GM21825 (cell line): ENCODE measurements around the gene OR52A5.
A peak's percentile ranks its signal among the peaks of the same experiment; 100 is the strongest.
"Not testable (repeated sequence)": the region's sequence is repeated elsewhere in the genome, so short reads cannot be mapped to it uniquely, and the experiment has no call there.

Experiments used
- ATAC-seq: cut with Tn5 transposase; IDR thresholded peaks from one replicate; pipeline ENCODE4 v1.9.1; 2021; ENCODE audit warnings: mild to moderate bottlenecking, moderate library complexity; ENCODE audit not compliant: unreplicated experiment

Gene OR52A5

DNA sequence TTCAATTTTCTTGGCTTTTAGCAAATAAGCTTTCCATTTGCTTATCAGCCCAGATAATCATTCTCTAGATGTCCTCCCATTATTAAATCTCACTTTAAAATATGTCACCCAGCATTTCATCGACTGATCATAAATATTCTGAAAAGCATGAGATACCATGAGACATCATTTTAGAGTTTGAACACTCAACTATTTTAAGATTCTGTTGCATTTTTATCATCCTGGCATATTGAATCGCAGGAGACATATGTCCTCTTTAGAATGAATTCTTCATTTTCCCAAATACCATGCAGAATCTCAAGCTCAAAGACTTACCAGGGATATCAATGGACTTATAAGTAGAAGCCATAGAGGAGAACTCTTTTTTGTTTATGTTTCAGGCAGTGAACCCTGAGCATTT lies at the start of gene OR52A5:
Gene OR52A5 (minus strand): TSS at position 361 of the 400 bp plus-strand sequence. CDS start 5,714 bp downstream, outside the sequence.
- ATAC-seq: no peak

- ATAC-seq: no peak
Measured at GRCh38 chr11:5178046-5178837, 40.1 kb upstream of the OR52A5 start.

DNA sequence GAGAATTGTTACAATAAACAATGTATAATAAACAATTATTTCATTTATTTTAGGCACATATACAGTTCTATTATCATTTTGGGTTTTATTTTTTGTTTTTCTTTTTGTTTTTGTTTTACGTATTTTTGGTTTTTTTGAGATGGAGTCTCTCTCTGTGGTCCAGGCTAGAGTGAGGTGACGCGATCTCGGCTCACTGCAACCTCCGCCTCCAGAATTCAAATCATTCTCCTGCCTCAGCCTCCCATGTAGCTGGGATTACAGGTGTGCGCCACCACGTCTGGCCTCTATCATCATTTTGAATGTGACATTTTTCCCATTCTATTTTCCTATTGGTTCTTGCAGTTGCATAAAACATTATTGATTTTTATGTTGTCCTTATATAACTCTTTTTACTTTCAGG lies 36.8 kb upstream of the OR52A5 start:
- ATAC-seq: no peak

DNA sequence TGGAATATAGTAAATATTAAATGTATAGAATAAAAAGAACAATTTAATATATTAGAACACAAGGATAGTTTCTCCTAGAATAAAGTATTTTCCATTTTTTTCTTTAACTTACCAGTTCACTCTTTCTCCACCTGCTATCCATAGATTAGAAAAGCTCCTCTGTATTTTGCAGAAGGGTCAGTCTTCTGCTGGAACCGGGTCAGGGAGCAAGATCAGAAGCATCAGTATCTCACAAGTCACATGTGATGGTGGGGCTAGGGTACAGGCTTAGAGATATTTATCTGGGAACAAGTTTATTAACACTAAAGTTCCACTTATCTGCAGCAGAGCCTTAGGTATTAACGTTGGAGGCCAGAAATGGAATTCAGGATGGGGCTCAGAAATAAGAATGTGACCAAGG lies 33.7 kb upstream of the OR52A5 start:
- ATAC-seq: no peak

DNA sequence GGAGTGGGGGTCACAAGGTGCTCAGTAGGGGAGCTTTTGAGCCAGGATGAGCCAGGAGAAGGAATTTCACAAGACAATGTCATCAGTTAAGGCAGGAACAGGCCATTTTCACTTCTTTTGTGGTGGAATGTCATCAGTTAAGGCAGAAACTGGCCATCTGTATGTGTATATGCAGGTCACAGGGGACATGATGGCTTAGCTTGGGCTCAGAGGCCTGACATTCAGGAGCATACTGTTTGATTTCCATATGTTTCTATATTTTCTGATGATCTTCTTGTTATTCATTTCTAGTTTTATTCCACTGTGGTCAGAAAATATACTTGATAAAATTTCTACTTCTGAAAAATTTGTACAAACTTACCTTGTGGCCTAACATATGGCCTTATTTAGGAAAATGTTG lies 27.7 kb upstream of the OR52A5 start:
- not testable (repeated sequence) for ATAC-seq

GRCh38 chr11:5164807-5165206 lies 26.7 kb upstream of the OR52A5 start:
- ATAC-seq: not testable (repeated sequence)

DNA sequence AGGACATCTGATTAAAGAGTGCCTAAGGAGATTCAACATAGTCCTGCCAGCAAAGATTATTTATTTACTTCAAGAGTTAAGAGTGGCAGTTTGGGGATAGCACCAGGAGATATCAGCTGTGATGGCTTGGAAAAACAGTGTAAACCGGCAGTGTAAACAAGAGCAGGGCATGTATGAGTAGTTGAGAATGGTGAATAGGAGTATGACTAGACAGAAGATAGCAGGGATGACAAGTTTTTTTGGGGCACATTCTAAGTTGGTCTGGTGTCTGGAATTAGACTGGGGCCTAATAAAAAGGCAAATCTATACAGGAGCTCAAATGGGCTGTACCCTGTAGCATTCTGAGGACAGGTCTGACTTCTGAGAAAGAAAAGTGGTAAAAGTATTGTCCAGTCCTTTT lies 22.9 kb upstream of the OR52A5 start:
- ATAC-seq: not testable (repeated sequence)

DNA sequence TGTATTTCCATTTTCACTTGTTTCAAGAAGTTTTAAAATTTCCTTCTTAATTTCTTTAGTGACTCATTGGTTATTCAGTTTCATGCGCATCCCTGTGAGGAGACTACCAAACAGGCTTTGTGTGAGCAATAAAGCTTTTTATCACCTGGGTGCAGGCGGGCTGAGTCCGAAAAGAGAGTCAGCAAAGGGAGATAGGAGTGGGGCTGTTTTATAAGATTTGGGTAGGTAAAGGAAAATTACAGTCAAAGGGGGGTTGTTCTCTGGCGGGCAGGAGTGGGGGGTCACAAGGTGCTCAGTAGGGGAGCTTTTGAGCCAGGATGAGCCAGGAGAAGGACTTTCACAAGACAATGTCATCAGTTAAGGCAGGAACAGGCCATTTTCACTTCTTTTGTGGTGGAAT lies 22.1 kb upstream of the OR52A5 start:
- ATAC-seq: not testable (repeated sequence)

- no peak for ATAC-seq
Measured at GRCh38 chr11:5159806-5160205, 21.6 kb upstream of the OR52A5 start.

DNA sequence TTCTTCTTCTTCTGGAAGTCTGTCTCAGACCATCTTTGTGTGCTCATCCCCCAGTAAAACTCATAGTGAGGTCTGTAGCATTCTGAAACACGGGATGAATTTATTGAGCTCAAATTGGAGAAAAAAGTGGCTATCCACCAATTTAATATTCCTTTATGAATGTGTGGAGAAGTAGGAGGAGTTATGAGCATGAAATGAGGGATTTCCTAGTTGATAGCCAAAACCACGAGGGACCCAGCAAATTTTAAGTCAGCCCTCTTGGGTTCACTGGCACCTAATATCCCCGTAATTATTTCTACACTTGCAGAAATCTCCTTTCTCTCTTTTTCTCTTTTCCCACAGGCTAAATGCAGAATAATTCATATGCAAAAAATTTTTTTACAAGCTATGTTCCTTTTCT lies 16.5 kb upstream of the OR52A5 start, which contains the start of gene OR52A1:
Gene OR52A1 (minus strand): TSS at position 101 of the 400 bp plus-strand sequence. CDS start 2,388 bp downstream, outside the sequence.
- no peak for ATAC-seq

- no peak for ATAC-seq
Measured at GRCh38 chr11:5153574-5154431, 15.6 kb upstream of the OR52A5 start.

DNA sequence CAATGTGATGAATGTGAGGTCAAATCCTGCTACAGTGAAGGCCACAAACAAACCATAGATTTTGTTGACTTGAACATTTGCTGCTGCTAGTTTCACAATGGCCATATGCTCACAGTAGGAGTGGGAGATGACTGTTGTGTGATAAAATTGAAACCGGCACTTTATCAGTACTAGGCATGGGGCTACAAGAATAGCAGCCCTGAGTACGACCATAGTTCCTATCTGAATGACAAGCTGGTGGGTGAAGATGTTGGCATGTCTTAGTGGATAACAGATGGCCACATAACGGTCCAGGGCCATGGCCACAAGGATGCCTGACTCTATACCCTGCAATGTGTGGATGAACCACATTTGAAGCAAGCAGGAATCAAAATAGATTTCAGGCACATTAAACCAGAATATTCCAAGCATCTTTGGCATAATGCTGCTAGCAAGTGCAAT lies 13.6 kb upstream of the OR52A5 start:
- ATAC-seq: no peak

DNA sequence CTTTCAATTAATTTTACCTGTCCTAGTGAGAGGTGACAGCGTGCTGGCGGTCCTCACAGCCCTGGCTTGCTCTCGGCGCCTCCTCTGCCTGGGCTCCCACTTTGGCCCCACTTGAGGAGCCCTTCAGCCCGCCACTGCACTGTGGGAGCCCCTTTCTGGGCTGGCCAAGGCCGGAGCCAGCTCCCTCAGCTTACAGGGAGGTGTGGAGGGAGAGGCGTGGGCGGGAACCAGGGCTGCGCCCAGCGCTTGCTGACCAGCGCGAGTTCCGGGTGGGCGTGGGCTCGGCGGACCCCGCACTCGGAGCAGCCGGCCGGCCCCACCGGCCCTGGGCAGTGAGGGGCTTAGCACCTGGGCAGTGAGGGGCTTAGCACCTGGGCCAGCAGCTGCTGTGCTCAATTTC lies 6.0 kb upstream of the OR52A5 start:
- ATAC-seq: not testable (repeated sequence)

DNA sequence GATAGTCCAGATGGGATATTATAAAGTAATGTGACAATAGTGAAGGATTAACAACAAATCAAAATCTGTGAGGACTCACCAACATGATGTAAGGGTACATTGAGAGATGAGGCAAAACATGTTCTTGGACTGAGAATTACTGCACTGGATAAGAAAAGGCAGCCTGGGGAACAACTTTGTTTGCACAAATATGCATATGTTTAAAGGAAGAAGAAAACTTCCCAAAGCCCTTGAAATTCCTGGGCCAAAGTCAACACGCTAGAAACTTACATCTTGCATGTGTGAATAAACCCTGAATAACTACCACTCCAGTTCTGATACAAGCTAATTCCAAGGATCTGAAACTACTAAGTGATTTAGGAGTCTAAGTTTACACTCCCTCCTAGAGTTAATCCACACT lies 1.1 kb downstream of the OR52A5 start:
- ATAC-seq: no peak

GRCh38 chr11:5136261-5136660 lies 1.9 kb downstream of the OR52A5 start:
- ATAC-seq: no peak

DNA sequence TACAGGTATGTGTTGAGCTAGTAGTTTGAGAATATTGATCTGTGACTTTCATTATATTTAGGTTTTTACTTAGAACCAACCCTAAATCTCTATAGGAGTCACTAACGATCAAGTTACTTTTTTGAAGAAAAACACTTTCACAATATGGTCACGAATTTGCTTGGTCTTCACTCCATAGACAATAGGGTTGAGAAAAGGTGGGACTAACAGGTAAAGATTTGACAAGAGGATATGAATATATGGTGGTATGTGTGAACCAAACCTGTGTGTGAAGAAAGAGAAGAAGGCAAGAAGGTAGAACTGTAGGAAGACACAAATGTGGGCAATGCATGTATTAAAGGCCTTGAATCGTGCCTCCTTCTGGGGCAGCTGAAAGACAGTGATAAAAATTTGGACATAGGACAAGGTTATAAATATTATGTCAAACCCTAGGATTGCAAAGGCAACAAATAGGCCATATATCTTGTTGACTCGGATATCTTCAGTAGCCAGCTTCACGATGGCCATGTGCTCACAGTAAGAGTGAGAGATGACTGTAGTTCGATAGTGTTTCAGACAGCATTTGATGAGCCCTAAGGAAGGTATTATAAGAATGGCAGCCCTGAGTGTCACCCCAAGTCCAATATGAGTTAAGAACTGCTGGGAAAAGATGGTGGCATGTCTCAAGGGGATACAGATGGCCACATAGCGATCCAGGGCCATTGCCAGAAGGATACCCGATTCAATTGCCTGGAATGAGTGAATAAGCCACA lies 6.4 kb downstream of the OR52A5 start:
- no peak for ATAC-seq

DNA sequence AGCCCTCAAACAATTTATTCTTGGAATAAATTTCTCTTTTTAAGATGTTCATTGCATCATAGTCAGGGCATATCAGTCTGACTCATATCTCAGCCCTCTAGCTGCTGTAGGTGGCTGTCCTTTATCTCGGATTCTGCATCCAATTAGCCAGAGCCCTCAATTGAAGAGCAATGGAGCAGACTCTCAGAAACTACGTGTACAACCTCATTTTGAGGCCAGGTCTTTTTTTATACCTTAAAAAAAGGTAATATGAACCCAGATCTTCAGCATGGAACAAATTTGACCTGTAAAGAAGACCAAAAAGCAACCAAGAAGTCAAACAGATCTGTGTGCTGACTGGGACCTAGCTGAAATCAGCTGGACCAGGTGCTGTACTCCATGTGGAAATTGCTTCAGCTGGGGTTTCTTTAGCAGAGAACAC lies 8.7 kb downstream of the OR52A5 start:
- no peak for ATAC-seq

- ATAC-seq: no peak
Measured at GRCh38 chr11:5124891-5125620, 13.1 kb downstream of the OR52A5 start.

DNA sequence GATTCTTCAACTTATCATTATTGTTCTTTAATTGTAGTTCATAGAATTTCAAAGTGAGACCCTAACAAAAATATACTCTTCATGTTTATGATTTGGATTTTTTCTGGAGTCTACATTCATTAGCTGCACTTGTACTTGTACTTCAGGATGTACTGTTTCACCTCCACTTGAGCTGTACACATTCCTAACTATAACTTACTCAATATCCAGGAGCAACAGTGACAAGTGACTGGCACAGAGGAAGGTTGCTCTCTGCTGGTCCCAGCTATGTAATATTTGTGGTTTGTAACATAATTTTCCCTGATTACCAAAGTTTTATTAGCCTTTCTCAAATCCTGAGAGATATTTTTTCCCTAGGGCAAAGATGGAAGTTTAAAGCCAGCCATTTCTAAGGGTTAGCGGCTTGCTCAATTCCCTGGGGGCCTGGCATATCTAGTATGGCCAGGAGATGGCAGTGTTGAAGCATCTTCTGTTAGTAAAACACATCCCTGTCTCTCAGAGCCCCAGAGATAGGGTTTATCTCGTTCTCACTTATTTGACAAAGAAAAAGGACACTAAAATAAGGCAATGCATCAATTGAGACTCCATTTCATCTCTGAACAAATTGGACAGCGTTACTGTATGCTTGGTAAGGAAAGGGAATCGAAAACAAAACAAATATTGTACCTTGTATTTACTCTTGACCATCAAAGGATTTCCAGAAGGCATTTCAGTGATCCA lies 14.2 kb downstream of the OR52A5 start:
- peak; percentile 79 for ATAC-seq

DNA sequence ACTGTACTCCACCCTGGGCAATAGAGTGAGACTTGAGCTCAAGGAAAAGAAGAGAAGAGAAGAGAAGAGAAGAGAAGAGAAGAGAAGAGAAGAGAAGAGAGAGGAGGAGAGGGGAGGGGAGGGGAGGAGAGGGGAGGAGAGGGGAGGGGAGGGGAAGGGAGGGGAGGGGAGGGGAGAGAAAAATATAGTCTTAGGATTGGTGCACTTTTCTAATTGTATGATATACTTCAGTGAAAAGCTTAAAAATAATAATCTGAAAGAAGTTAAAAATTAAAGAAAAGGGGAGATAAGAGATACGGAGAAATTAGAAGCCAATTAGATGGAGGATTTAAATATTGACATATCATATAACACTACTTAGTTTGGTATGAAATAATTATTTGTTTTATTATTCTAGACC lies 19.3 kb downstream of the OR52A5 start:
- ATAC-seq: no peak
